Choroid plexus epithelial cell (primary cell): ENCODE data around the gene NKD2.

ENCODE experiments used
- DNase-seq: peaks from one replicate; pipeline ENCODE4 v3.0.0-alpha.2; 2010; ENCODE audit warnings: low read depth
- H3K4me3 ChIP-seq: 2 replicates; pipeline ENCODE4 v1.5.1; 2011; ENCODE audit warnings: low read depth, mild to moderate bottlenecking, control low read depth, low read length, moderate library complexity
- TF ChIP-seq, protein P1 (sequence below): conservative IDR thresholded peaks from 2 replicates; pipeline ENCODE4 v1.5.1; 2011; ENCODE audit warnings: low read depth, mild to moderate bottlenecking, control low read depth, inconsistent platforms, low read length, moderate library complexity

Gene NKD2

DNA sequence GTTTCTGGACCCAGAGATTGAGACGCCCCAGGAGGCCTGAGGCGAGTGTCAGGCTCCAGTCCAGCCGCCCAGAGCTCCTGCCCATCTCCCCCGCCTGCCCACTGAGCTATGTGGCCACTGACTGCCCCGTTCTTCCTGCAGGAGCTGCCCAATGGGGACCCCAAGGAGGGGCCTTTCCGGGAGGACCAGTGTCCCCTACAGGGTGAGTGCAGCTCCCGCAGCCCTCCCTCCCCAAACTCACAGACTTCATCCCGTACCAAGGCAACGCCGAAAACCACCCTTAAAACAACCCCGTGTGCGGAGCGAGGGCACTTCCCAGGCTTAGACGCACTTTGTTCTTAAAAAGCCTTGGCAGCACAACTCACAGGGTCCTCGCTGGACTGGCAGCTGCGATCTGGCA lies 23.4 kb downstream of the NKD2 start:
- DNase-seq: no peak
- TF ChIP-seq, protein P1, sequence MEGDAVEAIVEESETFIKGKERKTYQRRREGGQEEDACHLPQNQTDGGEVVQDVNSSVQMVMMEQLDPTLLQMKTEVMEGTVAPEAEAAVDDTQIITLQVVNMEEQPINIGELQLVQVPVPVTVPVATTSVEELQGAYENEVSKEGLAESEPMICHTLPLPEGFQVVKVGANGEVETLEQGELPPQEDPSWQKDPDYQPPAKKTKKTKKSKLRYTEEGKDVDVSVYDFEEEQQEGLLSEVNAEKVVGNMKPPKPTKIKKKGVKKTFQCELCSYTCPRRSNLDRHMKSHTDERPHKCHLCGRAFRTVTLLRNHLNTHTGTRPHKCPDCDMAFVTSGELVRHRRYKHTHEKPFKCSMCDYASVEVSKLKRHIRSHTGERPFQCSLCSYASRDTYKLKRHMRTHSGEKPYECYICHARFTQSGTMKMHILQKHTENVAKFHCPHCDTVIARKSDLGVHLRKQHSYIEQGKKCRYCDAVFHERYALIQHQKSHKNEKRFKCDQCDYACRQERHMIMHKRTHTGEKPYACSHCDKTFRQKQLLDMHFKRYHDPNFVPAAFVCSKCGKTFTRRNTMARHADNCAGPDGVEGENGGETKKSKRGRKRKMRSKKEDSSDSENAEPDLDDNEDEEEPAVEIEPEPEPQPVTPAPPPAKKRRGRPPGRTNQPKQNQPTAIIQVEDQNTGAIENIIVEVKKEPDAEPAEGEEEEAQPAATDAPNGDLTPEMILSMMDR: no peak
- no peak overlapping the region for H3K4me3 ChIP-seq

DNA sequence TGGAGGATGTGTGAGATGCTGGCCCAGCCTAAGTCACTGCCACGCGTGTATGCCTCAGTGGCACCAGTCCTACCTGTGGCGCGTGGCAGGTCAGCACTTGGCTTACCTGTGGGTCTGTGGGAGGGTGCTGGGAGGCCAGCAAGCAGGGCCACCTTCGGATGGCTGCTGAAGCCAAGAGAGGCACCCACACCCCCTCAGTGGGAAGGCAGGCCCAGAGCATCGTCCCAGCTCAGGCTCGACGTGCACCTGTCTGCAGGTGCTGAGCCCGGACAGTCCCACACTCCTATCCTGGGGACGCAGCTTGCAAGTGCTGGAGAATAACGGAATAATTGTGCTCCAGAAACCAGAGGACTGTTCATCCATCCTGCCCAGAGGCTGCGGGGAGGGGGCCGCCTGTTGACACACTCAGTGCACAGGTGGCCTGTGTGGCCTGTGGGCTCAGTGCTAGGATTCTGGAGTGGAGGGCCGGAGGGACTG lies 24.0 kb downstream of the NKD2 start:
- TF ChIP-seq, protein P1: no peak
- H3K4me3 ChIP-seq: no peak overlapping the region
- no peak for DNase-seq

DNA sequence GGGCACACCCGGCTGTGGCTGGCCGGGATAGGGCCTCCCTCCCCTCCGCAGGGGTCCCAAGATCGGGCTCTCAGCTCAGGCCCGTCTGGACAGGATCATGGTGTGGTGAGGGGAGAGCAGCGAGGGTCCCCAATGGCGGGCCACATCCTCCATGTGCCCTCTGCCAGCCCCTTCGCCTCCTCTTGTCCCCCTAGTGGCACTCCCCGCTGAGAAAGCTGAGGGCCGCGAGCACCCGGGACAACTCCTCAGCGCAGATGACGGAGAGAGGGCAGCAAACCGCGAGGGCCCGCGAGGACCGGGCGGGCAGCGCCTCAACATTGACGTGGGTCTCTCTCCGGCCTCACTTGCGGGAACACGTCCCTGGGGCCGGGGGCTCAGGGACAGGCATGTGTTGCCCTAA lies 24.6 kb downstream of the NKD2 start:
- no peak overlapping the region for H3K4me3 ChIP-seq
- DNase-seq: no peak
- TF ChIP-seq, protein P1: no peak

DNA sequence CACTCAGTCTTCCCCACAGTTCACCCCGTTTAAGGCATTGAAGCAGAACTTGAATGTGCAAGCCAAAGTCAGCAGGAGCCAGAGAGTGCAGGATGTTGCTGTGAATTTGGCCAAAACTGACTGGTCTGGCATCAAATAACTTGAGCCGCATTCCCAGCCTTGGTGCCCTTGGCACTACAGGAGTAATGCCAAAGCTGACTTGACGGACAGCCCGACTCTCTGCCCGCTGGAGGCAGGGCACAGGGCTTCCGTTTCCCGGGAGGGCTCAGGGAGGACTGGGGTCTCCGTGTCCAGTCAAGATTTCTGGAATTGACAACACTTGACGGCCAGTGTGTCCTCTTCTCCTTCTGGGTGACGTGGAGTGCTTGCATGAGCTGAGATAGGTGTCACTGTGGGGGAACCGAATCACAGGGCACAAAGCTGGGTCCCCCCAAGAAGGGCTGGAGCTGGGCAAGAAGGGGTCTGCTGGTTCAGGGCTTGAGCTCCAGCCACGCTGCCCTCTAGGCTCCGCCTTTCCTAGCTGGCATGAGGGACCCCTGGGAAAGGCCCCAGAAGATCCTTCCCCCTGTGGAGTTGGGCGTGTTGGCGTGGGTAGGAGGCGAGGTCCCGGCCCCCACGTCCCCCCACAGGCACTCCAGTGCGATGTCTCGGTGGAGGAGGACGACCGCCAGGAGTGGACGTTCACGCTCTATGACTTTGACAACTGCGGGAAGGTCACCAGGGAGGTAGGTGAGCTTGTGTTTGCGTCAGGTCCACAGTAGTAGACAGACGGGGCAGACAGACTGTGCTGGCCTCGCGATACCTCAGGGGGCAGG lies 25.2 kb downstream of the NKD2 start:
- TF ChIP-seq, protein P1: no peak
- no peak for DNase-seq
- H3K4me3 ChIP-seq: no peak overlapping the region

DNA sequence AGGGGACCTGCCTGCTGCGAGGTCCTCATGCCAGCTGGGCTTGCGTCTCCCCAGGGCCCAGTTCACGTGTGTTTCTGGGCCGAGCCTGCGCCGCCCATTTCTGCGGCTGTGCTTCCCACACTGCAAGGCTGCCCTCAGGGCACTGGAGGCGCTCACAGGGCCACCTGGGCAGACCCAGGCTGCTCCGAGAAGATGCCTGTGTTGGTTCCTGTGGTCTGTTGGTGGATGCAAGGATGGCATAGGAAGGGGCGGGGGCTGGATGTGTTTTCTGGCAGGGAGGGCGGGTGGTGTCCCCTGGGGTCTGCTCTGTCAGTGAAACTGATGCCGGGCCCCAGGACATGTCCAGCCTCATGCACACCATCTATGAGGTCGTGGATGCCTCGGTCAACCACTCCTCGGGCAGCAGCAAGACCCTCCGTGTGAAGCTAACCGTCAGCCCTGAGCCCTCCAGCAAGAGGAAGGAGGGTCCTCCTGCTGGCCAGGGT lies 25.9 kb downstream of the NKD2 start:
- TF ChIP-seq, protein P1: no peak
- no peak for DNase-seq
- H3K4me3 ChIP-seq: no peak overlapping the region

DNA sequence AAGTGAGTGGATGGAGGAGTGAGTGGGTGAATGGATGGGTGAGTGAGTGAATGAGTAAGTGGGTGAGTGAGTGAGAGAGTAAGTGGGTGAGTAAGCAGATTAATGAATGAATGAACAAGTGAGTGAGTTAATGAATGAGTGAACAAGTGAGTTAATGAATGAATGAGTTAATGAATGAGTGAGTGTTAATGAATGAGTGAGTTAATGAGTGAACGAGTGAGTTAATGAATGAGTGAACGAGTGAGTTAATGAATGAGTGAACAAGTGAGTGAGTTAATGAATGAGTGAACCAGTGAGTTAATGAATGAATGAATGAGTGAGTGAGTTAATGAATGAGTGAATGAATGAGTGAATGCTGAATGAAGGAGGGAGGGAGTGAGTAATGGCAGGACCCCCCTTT lies 26.4 kb downstream of the NKD2 start:
- no peak for DNase-seq
- H3K4me3 ChIP-seq: no peak overlapping the region
- TF ChIP-seq, protein P1: no peak
